Measurements from ENCODE around the gene BCO2.
A peak's percentile ranks its signal among the peaks of the same experiment; 100 is the strongest.
"Not testable (repeated sequence)": the region's sequence is repeated elsewhere in the genome, so short reads cannot be mapped to it uniquely, and the experiment has no call there.

Gene BCO2, protein sequence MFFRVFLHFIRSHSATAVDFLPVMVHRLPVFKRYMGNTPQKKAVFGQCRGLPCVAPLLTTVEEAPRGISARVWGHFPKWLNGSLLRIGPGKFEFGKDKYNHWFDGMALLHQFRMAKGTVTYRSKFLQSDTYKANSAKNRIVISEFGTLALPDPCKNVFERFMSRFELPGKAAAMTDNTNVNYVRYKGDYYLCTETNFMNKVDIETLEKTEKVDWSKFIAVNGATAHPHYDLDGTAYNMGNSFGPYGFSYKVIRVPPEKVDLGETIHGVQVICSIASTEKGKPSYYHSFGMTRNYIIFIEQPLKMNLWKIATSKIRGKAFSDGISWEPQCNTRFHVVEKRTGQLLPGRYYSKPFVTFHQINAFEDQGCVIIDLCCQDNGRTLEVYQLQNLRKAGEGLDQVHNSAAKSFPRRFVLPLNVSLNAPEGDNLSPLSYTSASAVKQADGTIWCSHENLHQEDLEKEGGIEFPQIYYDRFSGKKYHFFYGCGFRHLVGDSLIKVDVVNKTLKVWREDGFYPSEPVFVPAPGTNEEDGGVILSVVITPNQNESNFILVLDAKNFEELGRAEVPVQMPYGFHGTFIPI

DNA sequence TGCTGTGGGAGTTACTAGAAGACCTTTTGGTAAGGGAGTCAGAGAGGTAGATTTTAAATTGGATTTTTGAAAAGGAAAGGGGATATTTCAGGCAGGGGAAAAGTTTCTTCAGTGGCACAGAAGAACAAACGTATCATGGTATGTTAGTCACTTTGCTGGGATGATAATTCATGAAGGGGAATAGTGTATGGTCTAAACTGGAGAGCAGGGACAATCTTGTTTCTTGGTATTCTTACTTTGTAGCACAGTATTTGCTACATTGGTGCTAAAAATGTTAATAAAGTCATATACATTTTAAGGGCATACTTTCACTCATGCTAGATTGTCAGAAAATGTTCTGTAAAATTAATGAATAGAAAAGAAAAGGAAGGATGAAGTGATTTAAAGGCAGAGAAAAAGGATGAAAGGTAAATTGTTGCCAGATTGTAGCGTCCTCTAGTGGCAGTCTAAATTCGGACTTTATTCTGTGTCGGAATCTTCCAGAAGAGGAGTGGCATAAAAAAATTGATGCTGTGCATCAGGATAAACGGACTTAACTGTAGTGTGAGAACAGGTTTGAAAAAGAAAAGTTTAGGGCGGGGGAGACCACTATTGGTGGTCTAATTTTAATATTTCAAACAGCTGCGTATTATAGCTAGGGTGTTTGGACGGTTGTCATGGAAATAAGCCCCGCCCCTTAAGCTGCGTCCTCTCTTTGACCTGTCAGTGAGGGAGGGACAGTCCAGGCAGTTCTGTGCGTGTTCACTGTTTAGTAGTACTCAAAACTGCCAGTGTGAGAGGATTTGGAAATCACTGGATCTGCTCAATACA, at the start of gene BCO2:
Gene BCO2, plus strand, starts transcription at position 724 of the 810 bp plus-strand sequence. CDS start 90 bp downstream, outside the sequence.
- peak; percentile 60 for DNase-seq (ENCODE audit: low spot score)

- DNase-seq (ENCODE audit: low spot score): no peak
These were observed 48.3 kb upstream of the BCO2 start for GRCh38 chr11:112127056-112127455.

DNA sequence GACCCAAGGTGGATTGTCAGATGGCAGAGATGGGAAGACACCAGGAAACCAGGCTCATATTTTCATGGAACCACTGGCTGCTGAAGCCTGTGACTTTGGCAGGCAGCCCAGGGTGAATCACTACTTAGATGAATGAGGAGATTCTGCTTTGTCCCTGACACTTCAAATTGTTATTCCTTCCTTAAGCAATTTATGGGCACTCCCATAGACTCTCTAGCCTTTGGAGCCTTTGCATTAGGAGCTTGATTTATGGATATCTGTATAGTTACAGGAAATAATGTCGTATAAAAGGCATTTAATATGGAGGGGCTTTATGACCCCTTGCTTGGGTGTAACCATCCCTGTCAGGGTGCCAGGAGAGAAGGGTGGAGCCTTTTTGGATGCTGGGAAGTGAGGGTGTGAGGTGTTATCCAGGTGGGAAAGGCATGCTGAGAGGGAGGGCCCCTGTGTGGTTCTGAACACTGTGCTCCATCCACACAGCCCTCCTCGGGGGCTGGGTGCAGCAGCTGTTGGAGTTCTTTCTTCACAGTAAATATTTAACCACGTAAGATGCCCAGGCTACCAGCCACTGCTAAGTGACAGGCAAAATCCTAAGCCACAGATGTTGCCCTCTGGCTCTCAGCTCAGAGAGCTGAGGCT, 46.7 kb upstream of the BCO2 start:
- peak; percentile 94 for DNase-seq (ENCODE audit: low spot score)

DNA sequence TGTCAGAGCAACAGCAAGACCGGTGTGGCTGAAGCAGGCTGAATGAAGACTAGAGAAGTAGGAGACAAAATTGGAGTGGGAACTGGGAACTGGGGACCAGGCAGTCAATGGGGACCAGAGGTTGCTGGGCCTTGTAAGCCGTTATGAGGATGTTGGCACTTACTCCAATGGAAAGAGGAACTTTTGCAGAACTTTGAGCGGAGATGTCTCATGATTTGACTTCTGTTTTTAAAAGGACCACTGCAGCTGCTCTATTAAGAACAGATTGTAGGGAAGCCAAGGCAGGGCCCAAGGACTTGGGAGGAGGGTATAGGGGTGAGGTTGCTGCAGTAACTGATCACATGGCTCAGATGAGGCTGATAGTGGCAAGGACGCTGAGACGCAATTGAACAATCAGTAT, 45.7 kb upstream of the BCO2 start:
- DNase-seq (ENCODE audit: low spot score): no peak

DNA sequence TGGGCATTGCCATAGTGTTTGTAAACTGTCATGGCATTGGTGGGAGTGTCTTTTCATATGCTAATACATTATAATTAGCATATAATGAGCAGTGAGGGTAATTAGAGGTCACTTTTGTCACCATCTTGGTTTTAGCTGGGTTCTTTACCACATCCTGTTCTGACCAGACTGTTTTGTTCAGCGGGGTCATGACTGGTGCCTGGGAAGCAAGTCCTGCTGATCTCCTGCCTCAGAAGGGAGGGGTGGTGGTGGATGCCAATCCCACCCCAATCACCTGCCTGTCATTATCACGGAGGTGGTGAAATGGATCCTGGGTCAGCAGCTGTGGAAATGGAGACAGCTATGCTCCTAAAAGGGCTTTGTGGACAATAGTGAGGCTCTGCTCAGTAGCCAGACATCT, 42.6 kb upstream of the BCO2 start:
- no peak for DNase-seq (ENCODE audit: low spot score)

DNA sequence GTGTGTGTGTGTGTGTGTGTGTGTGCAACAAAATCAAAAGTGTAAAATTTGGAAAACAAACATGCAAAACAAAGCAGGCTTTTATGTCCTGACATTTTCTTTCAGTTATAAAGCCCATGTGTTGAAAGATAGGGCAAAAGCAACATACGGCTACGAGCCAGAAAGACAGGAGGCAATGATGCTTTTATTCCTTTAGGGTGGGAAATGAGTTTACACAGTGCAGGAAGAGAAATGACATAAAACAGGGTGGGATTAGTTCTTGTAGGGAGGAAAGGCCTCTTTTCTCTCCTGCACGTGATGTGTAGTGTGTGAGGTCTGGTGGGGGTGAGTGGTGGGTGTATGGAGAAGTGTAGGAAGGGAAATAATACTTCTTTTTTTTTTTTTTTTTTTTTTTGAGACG, 40.8 kb upstream of the BCO2 start:
- DNase-seq (ENCODE audit: low spot score): no peak

DNA sequence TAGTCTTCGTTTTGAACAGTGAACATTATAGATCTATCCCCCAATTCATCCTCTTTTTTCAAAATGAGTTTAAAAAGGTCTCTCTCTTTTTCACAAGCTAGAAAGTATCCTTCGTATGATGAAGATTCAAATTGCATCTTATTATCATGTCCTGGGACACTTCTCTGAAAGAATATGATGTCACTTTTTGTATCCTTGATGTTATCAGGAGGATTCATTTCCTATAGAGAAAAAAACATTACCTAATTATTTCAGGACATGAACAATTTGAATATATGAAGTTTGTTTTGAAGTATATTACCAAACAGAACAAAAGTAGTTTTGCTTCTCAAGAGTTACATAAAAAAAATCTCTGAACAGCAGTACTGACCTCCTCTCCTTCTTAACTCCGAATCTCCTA, 31.7 kb upstream of the BCO2 start:
- DNase-seq (ENCODE audit: low spot score): no peak

GRCh38 chr11:112150517-112150916, 24.8 kb upstream of the BCO2 start:
- no peak for DNase-seq (ENCODE audit: low spot score)

DNA sequence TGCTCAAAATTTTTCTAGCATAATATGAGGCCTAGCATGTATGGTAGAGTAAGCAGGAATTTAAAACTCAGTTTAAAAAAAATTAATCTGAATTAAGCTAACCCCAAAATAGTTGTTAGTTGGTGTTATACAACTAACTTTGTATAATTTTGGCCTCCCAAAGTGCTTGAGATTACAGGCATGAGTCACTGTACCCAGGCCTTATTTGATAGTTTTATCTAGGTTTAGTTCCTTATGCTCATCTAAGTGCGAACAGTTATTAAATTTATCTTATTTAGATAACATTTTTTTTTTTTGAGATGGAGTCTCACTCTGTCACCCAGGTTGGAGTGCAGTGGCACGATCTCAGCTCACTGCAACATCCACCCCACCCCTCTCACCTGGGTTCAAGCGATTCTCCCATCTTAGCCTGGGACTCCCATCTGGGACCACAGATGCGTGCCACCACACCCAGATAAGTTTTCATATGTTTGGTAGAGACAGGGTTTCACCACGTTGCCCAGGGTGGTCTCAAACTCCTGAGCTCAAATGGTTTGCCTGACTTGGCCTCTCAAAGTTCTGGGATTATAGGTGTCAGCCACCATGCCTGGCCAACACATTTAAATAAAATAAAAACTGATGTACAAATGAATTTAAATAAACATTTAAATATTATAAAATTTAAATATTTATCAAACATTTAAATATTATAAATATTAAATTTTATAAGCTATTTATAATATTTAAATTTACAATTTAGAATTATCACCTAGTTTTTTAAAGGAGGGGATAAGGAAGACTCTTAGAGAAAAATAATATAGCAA, 19.0 kb upstream of the BCO2 start:
- no peak for DNase-seq (ENCODE audit: low spot score)

- DNase-seq (ENCODE audit: low spot score): peak; percentile 93
These were observed 18.2 kb upstream of the BCO2 start for GRCh38 chr11:112156956-112157766.

DNA sequence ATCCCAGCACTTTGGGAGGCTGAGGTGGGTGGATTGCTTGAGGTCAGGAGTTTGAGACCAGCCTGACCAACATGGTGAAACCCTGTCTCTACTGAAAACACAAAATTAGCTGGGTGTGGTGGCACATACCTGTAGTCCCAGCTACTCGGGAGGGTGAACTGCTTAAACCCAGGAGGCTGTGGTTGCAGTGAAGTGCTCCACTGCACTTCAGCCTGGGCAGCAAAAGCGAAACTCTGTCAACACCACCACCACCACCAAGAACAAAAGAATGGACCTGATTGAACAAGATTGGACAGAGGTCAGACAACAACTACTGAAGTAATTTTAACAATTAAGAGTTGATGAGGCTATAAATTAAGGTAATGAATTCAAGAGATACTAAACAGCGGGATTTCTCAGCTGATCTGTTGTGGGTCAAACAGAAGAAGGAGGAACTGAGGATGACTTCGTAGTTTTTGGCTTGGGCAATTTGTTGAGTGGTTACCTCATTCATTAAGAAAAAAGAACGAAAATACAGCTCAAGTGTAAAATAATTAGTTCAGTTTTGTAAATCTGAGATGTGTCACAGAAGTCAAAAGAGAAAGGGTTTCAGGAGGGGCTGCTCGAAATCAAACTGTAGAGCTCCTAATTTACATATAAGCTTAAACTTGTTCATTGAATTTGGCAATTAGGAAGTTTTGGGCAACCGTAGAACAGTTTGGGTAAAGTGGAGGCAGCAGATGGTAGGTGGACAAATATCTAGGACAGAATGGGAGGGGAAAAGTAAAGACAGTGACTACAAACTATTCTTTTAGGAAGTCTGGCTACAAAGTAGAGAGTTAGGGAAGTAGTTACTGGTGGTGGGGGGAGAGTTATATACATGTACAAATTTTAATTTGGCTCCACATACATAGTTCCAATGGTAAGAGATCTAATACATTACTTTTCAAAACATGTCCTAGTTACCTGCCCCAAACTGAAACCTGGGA, 15.9 kb upstream of the BCO2 start:
- DNase-seq (ENCODE audit: low spot score): no peak

- DNase-seq (ENCODE audit: low spot score): no peak
These were observed 15.0 kb upstream of the BCO2 start for GRCh38 chr11:112160091-112160848.

DNA sequence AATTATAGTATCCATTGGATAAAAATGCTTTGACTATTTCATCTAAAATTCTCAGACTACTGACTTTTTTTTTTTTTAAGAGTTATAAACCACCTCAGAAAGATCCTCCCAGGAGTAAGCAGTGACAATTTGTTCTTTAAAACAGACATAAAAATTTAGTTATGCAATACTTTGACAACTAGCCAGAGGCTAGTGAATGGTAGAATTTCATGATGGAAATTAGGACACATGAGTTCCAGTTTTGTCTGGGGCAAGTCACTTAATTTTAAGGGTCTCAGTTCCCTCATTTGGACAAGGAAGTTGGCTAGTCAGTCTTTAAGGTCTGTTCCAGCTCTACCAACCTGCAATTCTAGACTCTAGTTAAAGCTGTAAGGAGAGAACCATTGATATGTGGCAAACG, 14.3 kb upstream of the BCO2 start:
- DNase-seq (ENCODE audit: low spot score): no peak

GRCh38 chr11:112162200-112162599, 13.1 kb upstream of the BCO2 start:
- not testable (repeated sequence) for DNase-seq (ENCODE audit: low spot score)

DNA sequence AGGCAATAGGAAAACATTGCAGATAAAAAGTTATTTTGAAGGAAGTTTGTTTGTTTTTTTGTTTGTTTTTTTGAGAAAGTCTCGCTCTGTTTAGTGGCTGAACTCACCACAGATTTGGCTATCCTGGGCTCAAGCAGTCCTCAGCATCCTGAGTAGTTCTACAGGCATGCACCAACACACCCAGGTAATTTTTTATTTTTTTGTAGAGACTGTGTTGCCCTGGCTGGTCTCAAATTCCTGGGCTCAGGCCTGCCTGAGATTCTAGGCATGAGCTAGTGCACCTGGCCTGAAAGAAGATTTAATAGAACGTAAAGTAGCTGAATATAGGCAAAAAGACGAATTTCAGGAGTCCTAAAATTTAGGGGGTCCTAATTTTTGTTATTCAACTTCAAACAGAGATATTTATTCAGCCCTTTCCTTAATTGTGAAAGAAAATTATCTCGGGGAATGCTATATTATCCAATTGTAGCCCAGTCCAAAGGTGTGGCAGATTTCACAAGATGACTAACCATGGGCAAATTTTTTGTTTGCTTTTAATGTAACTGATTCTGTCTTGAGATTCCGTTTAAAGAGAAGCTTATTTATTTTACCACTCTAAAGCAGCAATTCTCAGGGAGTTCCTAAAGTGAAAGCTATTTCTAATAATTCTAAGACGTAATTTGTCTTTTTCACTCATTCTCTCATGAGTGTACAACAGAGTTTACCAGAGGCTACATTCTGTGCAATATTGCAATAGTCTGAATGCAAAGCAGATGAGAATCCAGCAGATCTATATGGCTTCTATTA, 12.4 kb upstream of the BCO2 start:
- peak; percentile 64 for DNase-seq (ENCODE audit: low spot score)

- peak; percentile 89 for DNase-seq (ENCODE audit: low spot score)
These were observed 11.2 kb upstream of the BCO2 start, which contains the start of gene IL18 for GRCh38 chr11:112163875-112164685. Gene IL18 (minus strand): TSS chr11:112164094. CDS start chr11:112155053, 9,041 bp downstream.

- no peak for DNase-seq (ENCODE audit: low spot score)
These were observed 10.3 kb upstream of the BCO2 start for GRCh38 chr11:112165049-112165448.

Data from LoVo (cell line).